AG20443 (cell line): ENCODE measurements around the gene KAT14.
A peak's percentile ranks its signal among the peaks of the same experiment; 100 is the strongest.
"Not testable (repeated sequence)": the region's sequence is repeated elsewhere in the genome, so short reads cannot be mapped to it uniquely, and the experiment has no call there.

Experiments used
- DNase-seq: peaks from one replicate; pipeline ENCODE4 v3.0.0; 2012; ENCODE audit warnings: low spot score, mixed read lengths

KAT14 gene

DNA sequence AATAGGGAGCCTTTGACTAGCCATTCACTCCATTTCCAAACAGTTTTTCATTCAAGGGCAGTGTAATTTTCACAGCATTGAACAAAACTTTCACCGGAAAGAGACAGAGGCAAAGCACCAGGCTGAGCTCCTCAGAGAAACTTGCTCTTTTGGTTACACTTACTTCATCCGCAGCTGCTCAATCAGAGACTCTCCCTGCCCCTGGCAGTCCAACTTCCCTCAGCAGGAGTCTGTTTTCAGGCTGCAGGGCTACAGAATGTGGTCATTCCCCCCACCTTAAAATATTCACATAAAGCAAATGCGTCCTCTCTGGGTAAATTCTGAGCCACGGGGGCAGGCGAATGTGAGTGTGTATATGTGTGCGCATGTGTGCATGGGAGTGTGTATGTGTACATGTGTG, 80.6 kb downstream of the KAT14 start:
- no peak for DNase-seq

DNA sequence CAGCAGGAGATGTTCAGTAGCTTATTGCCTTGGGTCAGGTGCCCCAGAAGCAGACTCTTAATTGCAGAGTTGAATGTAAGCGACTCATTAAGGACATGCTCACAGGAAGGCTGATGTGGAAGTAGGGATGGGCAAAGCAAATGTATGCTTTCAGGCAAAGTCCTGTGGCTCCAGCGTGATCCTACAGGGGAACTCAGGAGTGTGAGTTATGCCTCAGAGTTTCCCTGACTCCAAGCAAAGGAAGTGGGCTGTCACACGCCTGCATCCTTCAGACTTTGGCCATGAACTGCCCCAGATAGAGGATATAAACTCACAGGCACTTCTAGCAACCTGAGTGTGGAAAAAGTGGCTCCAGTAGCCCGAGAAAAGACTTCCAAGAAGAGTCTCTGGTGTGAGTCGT, 85.7 kb downstream of the KAT14 start:
- DNase-seq = no peak

DNA sequence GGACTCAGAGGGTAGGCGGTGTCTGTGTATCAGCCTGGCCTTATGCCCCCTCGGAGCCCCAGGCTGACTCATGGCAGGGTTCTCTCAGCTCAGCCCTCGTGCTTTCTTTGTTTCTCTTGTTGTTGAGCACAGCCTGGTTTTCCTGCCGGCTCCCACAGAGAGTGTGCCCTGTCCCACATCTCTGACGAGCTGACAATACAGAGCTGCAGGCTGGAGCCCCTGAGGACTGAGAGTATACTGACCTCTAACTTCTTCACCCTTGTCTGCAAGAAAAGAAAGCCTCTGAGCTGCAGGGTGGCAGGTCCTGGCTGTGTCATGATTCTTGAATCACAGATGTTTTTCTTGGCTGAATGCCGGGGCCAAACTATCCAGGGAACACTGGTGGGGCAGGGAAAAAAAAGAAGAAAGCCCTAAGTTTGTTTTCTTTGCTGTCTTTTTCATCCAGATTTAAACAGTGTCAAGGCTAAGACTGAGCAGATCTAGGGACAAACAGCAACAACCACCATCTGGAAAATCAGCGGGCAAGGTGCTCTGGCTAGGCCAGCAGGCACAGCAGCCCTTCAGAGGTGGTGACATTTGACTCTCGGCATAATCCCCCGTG, 87.4 kb downstream of the KAT14 start:
- peak; percentile 81 for DNase-seq

DNA sequence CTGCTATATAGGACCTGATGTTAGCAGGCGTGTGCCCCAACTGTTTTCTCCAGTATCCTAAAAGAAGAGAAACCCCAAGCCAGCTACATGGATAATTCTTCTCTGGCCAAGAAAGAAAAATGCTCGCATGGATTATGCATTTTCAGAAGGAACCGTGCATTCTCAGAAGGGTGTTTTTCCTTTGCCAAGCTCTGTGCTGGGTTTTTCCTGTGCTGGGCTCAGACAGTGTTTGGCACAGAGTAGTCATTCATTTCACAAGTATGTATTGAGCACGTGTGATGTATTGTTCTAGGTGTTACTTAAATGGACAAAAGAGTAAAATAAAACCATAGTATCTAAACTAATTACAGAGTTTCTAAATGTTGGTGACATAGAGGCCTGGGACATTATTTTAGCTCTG, 88.0 kb downstream of the KAT14 start:
- DNase-seq = no peak

DNA sequence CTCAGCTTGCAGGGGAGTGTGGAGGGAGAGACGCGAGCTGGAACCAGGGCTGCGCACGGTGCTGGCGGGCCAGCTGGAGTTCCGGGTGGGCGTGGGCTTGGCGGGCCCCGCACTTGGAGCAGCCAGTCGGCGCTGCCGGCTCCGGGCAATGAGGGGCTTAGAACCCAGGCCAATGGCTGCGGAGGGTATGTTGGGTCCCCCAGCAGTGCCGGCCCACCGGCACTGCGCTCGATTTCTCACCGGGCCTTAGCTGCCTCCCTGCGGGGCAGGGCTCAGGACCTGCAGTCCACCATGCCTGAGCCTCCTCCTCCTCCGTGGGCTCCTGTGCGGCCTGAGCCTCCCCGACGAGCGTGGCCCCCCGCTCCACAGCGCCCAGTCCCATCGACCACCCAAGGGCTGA, 89.1 kb downstream of the KAT14 start:
- DNase-seq = not testable (repeated sequence)

DNA sequence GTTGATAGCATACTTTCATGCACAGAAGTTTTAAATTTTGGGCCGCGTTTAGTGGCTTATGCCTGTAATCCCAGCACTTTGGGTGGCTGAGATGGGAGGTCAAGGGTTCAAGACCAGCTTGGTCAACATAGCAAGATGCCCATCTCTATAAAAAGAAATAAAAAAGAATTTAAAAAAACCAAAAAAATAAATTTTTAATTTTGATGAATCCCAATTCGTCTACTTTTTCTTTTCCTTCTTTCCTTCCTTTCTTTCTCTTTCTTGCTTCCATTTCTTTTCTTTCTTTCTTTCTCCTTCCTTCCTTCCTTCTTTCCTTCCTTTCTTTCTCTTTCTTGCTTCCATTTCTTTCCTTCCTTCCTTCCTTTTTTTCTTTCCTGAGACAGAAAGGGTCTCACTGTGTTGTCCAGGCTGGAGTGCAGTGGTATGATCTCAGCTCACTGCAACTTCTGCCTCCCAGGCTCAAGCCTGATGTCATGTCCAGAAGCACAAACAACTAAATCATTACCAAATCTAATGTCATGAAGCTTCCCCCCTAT, 95.8 kb downstream of the KAT14 start:
- no peak for DNase-seq
